HepG2 (cell line): Measurements from ENCODE around the gene MRFAP1L1. TPM values are rescaled to one million over a fixed set of nuclear protein-coding genes. Genes with fewer than 3 reads are reported as not detected.

Experiments used
- BHLHE40 ChIP-seq: IDR thresholded peaks from 2 replicates; pipeline ENCODE4 v1.6.1; 2011; ENCODE audit warnings: low read length, improper control_type of control experiment
- CEBPB ChIP-seq: IDR thresholded peaks from 2 replicates; pipeline ENCODE4 v1.6.1; 2011; ENCODE audit warnings: low read depth, low read length, improper control_type of control experiment, borderline replicate concordance
- CREB1 ChIP-seq, 2 experiments: fragments of 450-650 bp in 1 of 2; IDR thresholded peaks; 2 replicates each; pipeline ENCODE4 v1.6.1; 2016 to 2017; ENCODE audit warnings: control low read depth in 1 of 2, mild to moderate bottlenecking in 1 of 2, missing compliant biosample characterization in 1 of 2, missing genetic modification characterization in 1 of 2
- FOSL2 ChIP-seq: sonication (generic); formaldehyde crosslinking; IDR thresholded peaks from 2 replicates; pipeline ENCODE4 v1.4.0; 2020; ENCODE audit warnings: missing genetic modification reagents
- HMG20A ChIP-seq: IDR thresholded peaks from 2 replicates; pipeline ENCODE4 v1.6.1; 2016; ENCODE audit warnings: borderline replicate concordance
- HMGA1 ChIP-seq: sonication (generic); formaldehyde crosslinking; conservative IDR thresholded peaks from 2 replicates; pipeline ENCODE4 v1.4.0; 2020; ENCODE audit warnings: missing genetic modification reagents
- HOXA3 ChIP-seq: sonication (generic); formaldehyde crosslinking; IDR thresholded peaks from 2 replicates; pipeline ENCODE4 v1.5.0; 2020; ENCODE audit warnings: missing genetic modification reagents
- LBX2 ChIP-seq: sonication (generic); formaldehyde crosslinking; IDR thresholded peaks from 2 replicates; pipeline ENCODE4 v1.5.0; 2020; ENCODE audit warnings: missing genetic modification reagents, mild to moderate bottlenecking, borderline replicate concordance
- MAX ChIP-seq: IDR thresholded peaks from 2 replicates; pipeline ENCODE4 v1.6.1; 2012; ENCODE audit warnings: inconsistent platforms
- MEF2D ChIP-seq: sonication (generic); formaldehyde crosslinking; IDR thresholded peaks from 2 replicates; pipeline ENCODE4 v1.5.1; 2020; ENCODE audit warnings: mild to moderate bottlenecking, missing genetic modification reagents
- NFE2L1 ChIP-seq: sonication (generic); formaldehyde crosslinking; IDR thresholded peaks from 2 replicates; pipeline ENCODE4 v1.4.0; 2020; ENCODE audit warnings: missing genetic modification reagents, mild to moderate bottlenecking, borderline replicate concordance
- NFKBIZ ChIP-seq: IDR thresholded peaks from 2 replicates; pipeline ENCODE4 v1.6.1; 2018; ENCODE audit warnings: missing genetic modification reagents, missing compliant biosample characterization
- RBFOX2 ChIP-seq: fragments of 200-400 bp; formaldehyde crosslinking; IDR thresholded peaks from 2 replicates; pipeline ENCODE4 v1.6.1; 2017; ENCODE audit warnings: low read depth, mild to moderate bottlenecking, low read length
- RFX5 ChIP-seq: IDR thresholded peaks from 2 replicates; pipeline ENCODE4 v1.6.1; 2011; ENCODE audit warnings: low read depth, low read length, improper control_type of control experiment
- SOX13 ChIP-seq, 3 experiments: fragments of 450-650 bp in 1 of 3; sonication (generic) in 1 of 3; formaldehyde crosslinking in 1 of 3; IDR thresholded peaks in 2 of 3; conservative IDR thresholded peaks in 1 of 3; 2 replicates each; pipeline versions ENCODE4 v1.5.0 to v1.6.1; 2016 to 2020; ENCODE audit warnings: antibody characterized with exemption in 1 of 3, mild to moderate bottlenecking in 1 of 3, missing compliant biosample characterization in 1 of 3, missing genetic modification reagents in 1 of 3, moderate library complexity in 1 of 3
- SRY ChIP-seq: sonication (generic); formaldehyde crosslinking; IDR thresholded peaks from 2 replicates; pipeline ENCODE4 v1.8.0; 2022; ENCODE audit warnings: mild to moderate bottlenecking, missing genetic modification reagents
- U2AF1 ChIP-seq: fragments of 200-400 bp; formaldehyde crosslinking; optimal IDR thresholded peaks from 2 replicates; pipeline ENCODE3; 2017; ENCODE audit warnings: mild to moderate bottlenecking, low read depth, low read length
- ZBTB42 ChIP-seq: sonication (generic); formaldehyde crosslinking; IDR thresholded peaks from 2 replicates; pipeline ENCODE4 v1.5.0; 2020; ENCODE audit warnings: mild to moderate bottlenecking, missing genetic modification reagents
- ZFP36L2 ChIP-seq: sonication (generic); formaldehyde crosslinking; IDR thresholded peaks from 2 replicates; pipeline ENCODE4 v1.4.0; 2020; ENCODE audit warnings: missing genetic modification reagents
- ZMYM4 ChIP-seq: sonication (generic); formaldehyde crosslinking; IDR thresholded peaks from 2 replicates; pipeline ENCODE4 v1.8.1; 2023; ENCODE audit warnings: mild to moderate bottlenecking, missing genetic modification reagents
- ZNF205 ChIP-seq: IDR thresholded peaks from 2 replicates; pipeline ENCODE4 v1.6.1; 2018; ENCODE audit warnings: missing biosample characterization, missing genetic modification reagents
- ZNF543 ChIP-seq: sonication (generic); formaldehyde crosslinking; IDR thresholded peaks from 2 replicates; pipeline ENCODE4 v1.4.0; 2020; ENCODE audit warnings: mild to moderate bottlenecking, missing genetic modification reagents
- ZNF678 ChIP-seq: sonication (generic); formaldehyde crosslinking; IDR thresholded peaks from 2 replicates; pipeline ENCODE4 v1.4.0; 2020; ENCODE audit warnings: mild to moderate bottlenecking, missing genetic modification reagents
- polyA plus RNA-seq, 8 experiments: library from polyadenylated mRNA; depleted of rRNA in 3 of 8; stranded (reverse) in 7 of 8; unstranded in 1 of 8; fragments of >200 nt; fragmentation: Illumina TruSeq in 4 of 8; extraction: Trizol in 4 of 8; gene quantifications; 2 replicates each; pipeline versions ENCODE4 v1.2.1 to v1.2.3, GENCODE V29; 2011 to 2016; ENCODE audit warnings: low read depth in 4 of 8, missing spikeins in 1 of 8, mixed read lengths in 1 of 8; ENCODE audit not compliant: insufficient read depth in 1 of 8
- total RNA-seq, 5 experiments: library from RNA; depleted of rRNA; stranded (reverse); fragments of >200 nt; fragmentation: Illumina TruSeq; extraction: Trizol; gene quantifications; 2 replicates each; pipeline ENCODE4 v1.2.3, GENCODE V29; 2016; ENCODE audit warnings: low read depth in 1 of 5
- TF ChIP-seq, protein P1 (sequence below): sonication (generic); formaldehyde crosslinking; IDR thresholded peaks from 2 replicates; pipeline ENCODE4 v1.4.0; 2020; ENCODE audit warnings: missing genetic modification reagents
- TF ChIP-seq, protein P2 (sequence below): sonication (generic); formaldehyde crosslinking; IDR thresholded peaks from 2 replicates; pipeline ENCODE4 v1.4.0; 2020; ENCODE audit warnings: mild to moderate bottlenecking, low read depth, missing genetic modification reagents

Gene MRFAP1L1
- total and polyA plus RNA-seq, 2 of the 13 experiments (the other 11 are each of a cell fraction or from before 2014, with no cell fraction given), result 44.8 to 76.6 TPM

- TF ChIP-seq FOSL2 (CRISPR knock-in tag) (peak; percentile 30; the same call in 1 of the 2 replicates), U2AF1 (no peak), RBFOX2 (peak; percentile 73), HOXA3 (CRISPR knock-in tag) (peak; percentile 97), ZNF678 (CRISPR knock-in tag) (0 out of 2 replicates have a peak, but pooled peaks have one; percentile 24), ZMYM4 (CRISPR knock-in tag) (peak; percentile 43; the same call in 1 of the 2 replicates), SOX13 (IDR thresholded peaks at IDR 0.05) (no peak), SOX13 (CRISPR knock-in tag; conservative IDR thresholded peaks at IDR 0.05 in 1 of 2, IDR thresholded peaks at IDR 0.05 in 1 of 2) (peak in 1 of 2 experiments; percentile 13; a peak in 1 of 4 replicates), SRY (peak; percentile 56; the same call in 1 of the 2 replicates), ZNF543 (CRISPR knock-in tag) (peak; percentile 28; the same call in 1 of the 2 replicates), ZFP36L2 (no peak), BHLHE40 (peak; percentile 71), ZNF205 (CRISPR knock-in tag) (0 out of 2 replicates have a peak, but pooled peaks have one; percentile 24), NFKBIZ (CRISPR knock-in tag) (0 out of 2 replicates have a peak, but pooled peaks have one; percentile 10), MAX (peak; percentile 84), CREB1 (IDR thresholded peaks at IDR 0.05) (peak; percentile 40; the same call in 1 of the 2 replicates), CREB1 (CRISPR knock-in tag; IDR thresholded peaks at IDR 0.05) (peak; percentile 40; the same call in 1 of the 2 replicates), ZBTB42 (no peak), MEF2D (CRISPR knock-in tag) (peak; percentile 68; the same call in 1 of the 2 replicates), HMG20A (CRISPR knock-in tag) (no peak), RFX5 (no peak), LBX2 (CRISPR knock-in tag) (no peak; the same call in 1 of the 2 replicates), CEBPB (no peak), NFE2L1 (CRISPR knock-in tag) (no peak), HMGA1 (no peak)
- TF ChIP-seq, protein P1, sequence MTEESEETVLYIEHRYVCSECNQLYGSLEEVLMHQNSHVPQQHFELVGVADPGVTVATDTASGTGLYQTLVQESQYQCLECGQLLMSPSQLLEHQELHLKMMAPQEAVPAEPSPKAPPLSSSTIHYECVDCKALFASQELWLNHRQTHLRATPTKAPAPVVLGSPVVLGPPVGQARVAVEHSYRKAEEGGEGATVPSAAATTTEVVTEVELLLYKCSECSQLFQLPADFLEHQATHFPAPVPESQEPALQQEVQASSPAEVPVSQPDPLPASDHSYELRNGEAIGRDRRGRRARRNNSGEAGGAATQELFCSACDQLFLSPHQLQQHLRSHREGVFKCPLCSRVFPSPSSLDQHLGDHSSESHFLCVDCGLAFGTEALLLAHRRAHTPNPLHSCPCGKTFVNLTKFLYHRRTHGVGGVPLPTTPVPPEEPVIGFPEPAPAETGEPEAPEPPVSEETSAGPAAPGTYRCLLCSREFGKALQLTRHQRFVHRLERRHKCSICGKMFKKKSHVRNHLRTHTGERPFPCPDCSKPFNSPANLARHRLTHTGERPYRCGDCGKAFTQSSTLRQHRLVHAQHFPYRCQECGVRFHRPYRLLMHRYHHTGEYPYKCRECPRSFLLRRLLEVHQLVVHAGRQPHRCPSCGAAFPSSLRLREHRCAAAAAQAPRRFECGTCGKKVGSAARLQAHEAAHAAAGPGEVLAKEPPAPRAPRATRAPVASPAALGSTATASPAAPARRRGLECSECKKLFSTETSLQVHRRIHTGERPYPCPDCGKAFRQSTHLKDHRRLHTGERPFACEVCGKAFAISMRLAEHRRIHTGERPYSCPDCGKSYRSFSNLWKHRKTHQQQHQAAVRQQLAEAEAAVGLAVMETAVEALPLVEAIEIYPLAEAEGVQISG (CRISPR knock-in tag), result peak; percentile 66
- TF ChIP-seq, protein P2, sequence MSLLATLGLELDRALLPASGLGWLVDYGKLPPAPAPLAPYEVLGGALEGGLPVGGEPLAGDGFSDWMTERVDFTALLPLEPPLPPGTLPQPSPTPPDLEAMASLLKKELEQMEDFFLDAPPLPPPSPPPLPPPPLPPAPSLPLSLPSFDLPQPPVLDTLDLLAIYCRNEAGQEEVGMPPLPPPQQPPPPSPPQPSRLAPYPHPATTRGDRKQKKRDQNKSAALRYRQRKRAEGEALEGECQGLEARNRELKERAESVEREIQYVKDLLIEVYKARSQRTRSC (CRISPR knock-in tag), result 0 out of 2 replicates have a peak, but pooled peaks have one; percentile 34
These were observed at the start of gene MRFAP1L1 (continued) for GRCh38 chr4:6709230-6710114.
